ENCODE data around the gene ATP1A4. TPM values are rescaled to one million over a fixed set of nuclear protein-coding genes. Genes with fewer than 3 reads are reported as not detected.

The ATP1A4 gene
- total RNA-seq, 1 donor from 2014 or later = 0.38 TPM

- TF ChIP-seq, protein P1, sequence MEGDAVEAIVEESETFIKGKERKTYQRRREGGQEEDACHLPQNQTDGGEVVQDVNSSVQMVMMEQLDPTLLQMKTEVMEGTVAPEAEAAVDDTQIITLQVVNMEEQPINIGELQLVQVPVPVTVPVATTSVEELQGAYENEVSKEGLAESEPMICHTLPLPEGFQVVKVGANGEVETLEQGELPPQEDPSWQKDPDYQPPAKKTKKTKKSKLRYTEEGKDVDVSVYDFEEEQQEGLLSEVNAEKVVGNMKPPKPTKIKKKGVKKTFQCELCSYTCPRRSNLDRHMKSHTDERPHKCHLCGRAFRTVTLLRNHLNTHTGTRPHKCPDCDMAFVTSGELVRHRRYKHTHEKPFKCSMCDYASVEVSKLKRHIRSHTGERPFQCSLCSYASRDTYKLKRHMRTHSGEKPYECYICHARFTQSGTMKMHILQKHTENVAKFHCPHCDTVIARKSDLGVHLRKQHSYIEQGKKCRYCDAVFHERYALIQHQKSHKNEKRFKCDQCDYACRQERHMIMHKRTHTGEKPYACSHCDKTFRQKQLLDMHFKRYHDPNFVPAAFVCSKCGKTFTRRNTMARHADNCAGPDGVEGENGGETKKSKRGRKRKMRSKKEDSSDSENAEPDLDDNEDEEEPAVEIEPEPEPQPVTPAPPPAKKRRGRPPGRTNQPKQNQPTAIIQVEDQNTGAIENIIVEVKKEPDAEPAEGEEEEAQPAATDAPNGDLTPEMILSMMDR (IDR thresholded peaks at IDR 0.05; ENCODE audit: unreplicated experiment) = no peak
- no peaks in the 10 kb centered on the region for H3K9me3 Mint-ChIP-seq
- H3K36me3 Mint-ChIP-seq = no peaks in the 10 kb centered on the region
- no peak for DNase-seq (ENCODE audit: low spot score in 2 of 2, unreplicated experiment in 2 of 2)
- H3K27ac Mint-ChIP-seq = no peak overlapping the region
- no peak overlapping the region for H3K4me3 Mint-ChIP-seq
- H3K4me1 Mint-ChIP-seq = peaks cover 17% of the 10 kb centered on the region
- H3K27me3 Mint-ChIP-seq (ENCODE audit: low read depth) = no peaks in the 10 kb centered on the region
These were observed 32.5 kb upstream of the ATP1A4 start for GRCh38 chr1:160118928-160119327.

GRCh38 chr1:160120797-160121196, 30.6 kb upstream of the ATP1A4 start:
- H3K4me1 Mint-ChIP-seq = peaks cover 13% of the 10 kb centered on the region

GRCh38 chr1:160121388-160121787, 30.0 kb upstream of the ATP1A4 start:
- TF ChIP-seq, protein P1 (IDR thresholded peaks at IDR 0.05; ENCODE audit: unreplicated experiment) = no peak

More at GRCh38 chr1:160120797-160121196, 30.6 kb upstream of the ATP1A4 start:
- no peak overlapping the region for H3K4me3 Mint-ChIP-seq
- H3K27me3 Mint-ChIP-seq (ENCODE audit: low read depth) = no peaks in the 10 kb centered on the region
- no peaks in the 10 kb centered on the region for H3K36me3 Mint-ChIP-seq
- no peak for DNase-seq (ENCODE audit: low spot score in 2 of 2, unreplicated experiment in 2 of 2)
- TF ChIP-seq, protein P1 (IDR thresholded peaks at IDR 0.05; ENCODE audit: unreplicated experiment) = no peak
- no peaks in the 10 kb centered on the region for H3K9me3 Mint-ChIP-seq
- H3K27ac Mint-ChIP-seq = no peak overlapping the region

DNA sequence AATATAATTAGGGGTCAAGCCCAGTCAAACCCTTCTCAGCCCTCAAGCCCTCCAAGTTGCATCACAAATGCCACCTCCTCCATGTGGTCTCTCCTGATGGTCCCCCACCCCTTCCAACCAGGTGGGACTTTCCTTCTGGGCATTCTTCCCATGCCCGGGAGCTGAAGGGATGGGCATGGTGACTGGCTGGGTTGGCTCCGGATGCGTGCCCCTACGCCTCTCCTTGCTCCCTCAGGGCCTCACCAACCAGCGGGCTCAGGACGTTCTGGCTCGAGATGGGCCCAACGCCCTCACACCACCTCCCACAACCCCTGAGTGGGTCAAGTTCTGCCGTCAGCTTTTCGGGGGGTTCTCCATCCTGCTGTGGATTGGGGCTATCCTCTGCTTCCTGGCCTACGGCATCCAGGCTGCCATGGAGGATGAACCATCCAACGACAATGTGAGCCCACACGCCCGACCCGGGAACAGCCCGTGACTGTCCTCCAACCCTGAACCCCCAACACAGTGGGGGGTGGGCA, 28.4 kb upstream of the ATP1A4 start:
- DNase-seq (ENCODE audit: low spot score in 2 of 2, unreplicated experiment in 2 of 2) = no peak
- no peaks in the 10 kb centered on the region for H3K27me3 Mint-ChIP-seq (ENCODE audit: low read depth)
- no peak overlapping the region for H3K4me3 Mint-ChIP-seq
- no peaks in the 10 kb centered on the region for H3K9me3 Mint-ChIP-seq
- TF ChIP-seq, protein P1 (IDR thresholded peaks at IDR 0.05; ENCODE audit: unreplicated experiment) = no peak
- H3K36me3 Mint-ChIP-seq = no peaks in the 10 kb centered on the region
- H3K4me1 Mint-ChIP-seq = peaks cover 10% of the 10 kb centered on the region
- H3K27ac Mint-ChIP-seq = no peak overlapping the region

More at GRCh38 chr1:160121388-160121787, 30.0 kb upstream of the ATP1A4 start:
- no peak overlapping the region for H3K27ac Mint-ChIP-seq
- H3K36me3 Mint-ChIP-seq = no peaks in the 10 kb centered on the region
- no peaks in the 10 kb centered on the region for H3K27me3 Mint-ChIP-seq (ENCODE audit: low read depth)
- H3K4me1 Mint-ChIP-seq = peaks cover 13% of the 10 kb centered on the region
- H3K4me3 Mint-ChIP-seq = no peak overlapping the region
- DNase-seq (ENCODE audit: low spot score in 2 of 2, unreplicated experiment in 2 of 2) = no peak
- no peaks in the 10 kb centered on the region for H3K9me3 Mint-ChIP-seq

GRCh38 chr1:160123726-160124125, 27.7 kb upstream of the ATP1A4 start:
- Mint-ChIP-seq H3K27me3 (ENCODE audit: low read depth) (no peaks in the 10 kb centered on the region), H3K4me1 (peaks cover 5% of the 10 kb centered on the region), H3K9me3 (no peaks in the 10 kb centered on the region), H3K4me3 (no peak overlapping the region), H3K27ac (no peak overlapping the region), H3K36me3 (no peaks in the 10 kb centered on the region)
- DNase-seq (ENCODE audit: low spot score in 2 of 2, unreplicated experiment in 2 of 2) = no peak
- TF ChIP-seq, protein P1 (IDR thresholded peaks at IDR 0.05; ENCODE audit: unreplicated experiment) = no peak

Measured in mesothelial cell of epicardium (in vitro differentiated cells).